ENCODE results near the gene SLC2A9.

The SLC2A9 gene

DNA sequence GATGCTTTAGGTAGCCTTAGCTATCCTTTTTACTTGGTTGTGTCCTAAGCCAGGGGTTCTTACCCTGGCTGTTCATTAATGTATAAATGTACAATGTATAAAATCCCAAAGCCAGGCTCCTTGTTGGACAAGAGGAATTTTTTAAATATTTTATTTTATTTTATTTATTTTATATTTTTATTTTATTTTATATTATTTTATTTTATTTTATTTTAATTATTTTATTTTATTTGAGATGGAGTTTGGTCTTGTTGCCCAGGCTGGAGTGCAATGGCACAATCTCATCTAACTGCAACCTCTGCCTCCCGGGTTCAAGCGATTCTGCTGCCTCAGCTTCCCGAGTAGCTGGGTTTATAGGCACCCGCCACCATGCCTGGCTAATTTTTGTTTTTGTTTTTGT, 8.1 kb upstream of the SLC2A9 start:
- no peak for DNase-seq (ENCODE audit: low read depth)
- TF ChIP-seq, protein P1, sequence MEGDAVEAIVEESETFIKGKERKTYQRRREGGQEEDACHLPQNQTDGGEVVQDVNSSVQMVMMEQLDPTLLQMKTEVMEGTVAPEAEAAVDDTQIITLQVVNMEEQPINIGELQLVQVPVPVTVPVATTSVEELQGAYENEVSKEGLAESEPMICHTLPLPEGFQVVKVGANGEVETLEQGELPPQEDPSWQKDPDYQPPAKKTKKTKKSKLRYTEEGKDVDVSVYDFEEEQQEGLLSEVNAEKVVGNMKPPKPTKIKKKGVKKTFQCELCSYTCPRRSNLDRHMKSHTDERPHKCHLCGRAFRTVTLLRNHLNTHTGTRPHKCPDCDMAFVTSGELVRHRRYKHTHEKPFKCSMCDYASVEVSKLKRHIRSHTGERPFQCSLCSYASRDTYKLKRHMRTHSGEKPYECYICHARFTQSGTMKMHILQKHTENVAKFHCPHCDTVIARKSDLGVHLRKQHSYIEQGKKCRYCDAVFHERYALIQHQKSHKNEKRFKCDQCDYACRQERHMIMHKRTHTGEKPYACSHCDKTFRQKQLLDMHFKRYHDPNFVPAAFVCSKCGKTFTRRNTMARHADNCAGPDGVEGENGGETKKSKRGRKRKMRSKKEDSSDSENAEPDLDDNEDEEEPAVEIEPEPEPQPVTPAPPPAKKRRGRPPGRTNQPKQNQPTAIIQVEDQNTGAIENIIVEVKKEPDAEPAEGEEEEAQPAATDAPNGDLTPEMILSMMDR (IDR thresholded peaks at IDR 0.05; ENCODE audit: control insufficient read depth, insufficient read depth, low read depth, low read length, missing control alignments): no peak
- no peak overlapping the region for H3K4me3 ChIP-seq (ENCODE audit: control insufficient read depth, low read depth, low read length)

DNA sequence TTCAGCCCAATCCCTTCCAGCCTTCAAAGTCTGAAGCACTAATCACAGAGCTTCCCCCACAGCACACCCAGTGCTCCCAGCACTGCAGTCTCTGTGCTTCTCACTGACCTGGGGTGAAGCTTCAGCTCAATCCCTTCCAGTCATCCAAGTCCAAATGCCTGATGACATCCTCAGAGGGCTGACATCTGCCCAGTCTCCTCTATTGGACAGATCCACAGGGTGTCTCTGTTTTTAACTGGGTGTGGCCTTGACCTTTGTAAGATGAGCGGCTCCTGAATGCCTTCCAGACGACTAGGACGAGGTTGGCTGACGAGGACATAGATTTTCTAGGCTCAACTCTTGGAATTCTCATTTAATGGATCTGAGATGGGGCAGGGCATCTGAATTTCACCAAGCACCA, 7.6 kb upstream of the SLC2A9 start:
- TF ChIP-seq, protein P1 (IDR thresholded peaks at IDR 0.05; ENCODE audit: control insufficient read depth, insufficient read depth, low read depth, low read length, missing control alignments): no peak
- DNase-seq (ENCODE audit: low read depth): no peak
- no peak overlapping the region for H3K4me3 ChIP-seq (ENCODE audit: control insufficient read depth, low read depth, low read length)

DNA sequence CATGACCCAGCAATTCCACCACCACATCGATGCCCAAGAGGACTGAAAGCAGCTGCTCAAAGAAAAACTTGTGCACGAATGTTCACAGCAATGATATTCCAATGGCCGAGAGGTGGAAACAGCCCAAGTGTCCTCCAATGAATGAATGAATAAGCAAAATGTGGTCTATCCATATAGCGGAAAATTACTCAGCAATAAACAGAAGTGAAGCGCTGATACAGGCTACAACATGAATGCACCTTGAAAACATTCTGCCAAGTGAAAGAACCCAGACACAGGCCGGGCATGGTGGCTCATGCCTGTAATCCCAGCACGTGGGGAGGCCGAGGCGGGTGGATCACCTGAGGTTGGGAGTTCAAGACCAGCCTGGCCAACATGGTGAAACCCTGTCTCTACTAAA, 5.2 kb upstream of the SLC2A9 start:
- no peak overlapping the region for H3K4me3 ChIP-seq (ENCODE audit: control insufficient read depth, low read depth, low read length)
- TF ChIP-seq, protein P1 (IDR thresholded peaks at IDR 0.05; ENCODE audit: control insufficient read depth, insufficient read depth, low read depth, low read length, missing control alignments): no peak
- DNase-seq (ENCODE audit: low read depth): no peak

DNA sequence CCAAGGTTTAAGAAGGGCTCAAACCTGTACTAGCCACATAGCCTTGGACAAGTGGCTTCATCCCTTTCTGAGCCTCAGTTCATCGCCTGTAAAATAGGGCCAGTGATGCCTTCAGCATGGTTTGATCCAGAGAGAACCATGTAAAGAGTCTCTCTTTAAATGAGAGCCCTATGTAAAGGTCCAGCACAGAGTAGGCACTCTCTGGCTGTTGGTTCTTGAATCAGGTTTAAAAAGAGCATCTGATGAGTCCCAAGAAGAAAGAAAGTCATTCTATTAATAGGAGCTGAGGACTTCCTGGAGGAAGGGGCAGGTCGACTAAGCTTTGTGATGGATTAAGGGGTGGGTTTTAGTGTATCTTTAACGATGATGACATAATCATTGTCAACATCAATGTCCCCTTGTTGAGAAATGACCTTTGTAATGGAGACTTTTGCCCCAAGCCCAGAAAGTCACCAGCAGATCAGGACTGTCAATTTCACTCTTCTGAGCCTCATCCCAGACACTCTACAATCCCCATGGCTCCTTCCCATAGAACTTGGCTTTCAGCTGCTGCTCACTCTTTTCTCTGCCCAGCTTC, 4.0 kb upstream of the SLC2A9 start:
- TF ChIP-seq, protein P1 (IDR thresholded peaks at IDR 0.05; ENCODE audit: control insufficient read depth, insufficient read depth, low read depth, low read length, missing control alignments): no peak
- no peak overlapping the region for H3K4me3 ChIP-seq (ENCODE audit: control insufficient read depth, low read depth, low read length)
- DNase-seq (ENCODE audit: low read depth): no peak

DNA sequence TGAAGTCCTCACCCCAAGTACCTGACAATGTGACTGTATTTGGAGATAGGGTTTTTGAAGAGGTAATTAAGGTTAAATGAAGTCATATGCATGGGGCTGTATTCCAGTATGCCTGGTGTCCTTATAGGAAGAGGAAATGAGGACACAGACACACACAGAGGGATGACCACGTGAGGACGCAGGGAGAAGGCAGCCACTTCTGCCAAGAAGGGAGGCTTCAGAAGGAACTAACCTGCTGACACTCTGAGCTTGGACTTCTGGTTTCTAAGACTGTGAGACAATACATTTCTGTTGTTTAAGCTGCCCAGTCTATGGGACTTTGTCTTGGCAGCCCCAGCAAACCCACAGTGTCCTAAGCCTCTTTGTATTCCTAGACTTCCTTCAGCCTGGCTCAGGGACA, 3.0 kb upstream of the SLC2A9 start:
- TF ChIP-seq, protein P1 (IDR thresholded peaks at IDR 0.05; ENCODE audit: control insufficient read depth, insufficient read depth, low read depth, low read length, missing control alignments): no peak
- no peak for DNase-seq (ENCODE audit: low read depth)
- no peak overlapping the region for H3K4me3 ChIP-seq (ENCODE audit: control insufficient read depth, low read depth, low read length)

DNA sequence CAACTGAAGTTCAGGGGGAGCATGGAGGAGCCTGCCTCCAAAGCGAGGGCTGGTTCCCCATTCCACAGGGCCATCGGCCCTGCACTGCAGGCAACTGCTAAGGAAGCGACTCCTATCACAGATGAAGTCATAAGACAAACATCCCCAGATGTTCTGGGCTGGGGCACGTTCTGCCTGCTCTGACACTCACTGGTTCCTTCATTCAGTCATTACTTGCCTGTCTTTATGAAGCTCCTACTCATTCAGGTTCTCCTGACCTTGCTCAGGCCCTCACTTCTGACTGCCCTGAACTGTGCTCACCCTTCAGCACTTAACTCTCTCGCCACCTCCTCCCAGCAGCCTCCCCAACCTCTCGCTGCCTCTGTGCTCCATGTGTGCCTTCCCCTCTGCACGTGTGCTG, 2.5 kb upstream of the SLC2A9 start:
- TF ChIP-seq, protein P1 (IDR thresholded peaks at IDR 0.05; ENCODE audit: control insufficient read depth, insufficient read depth, low read depth, low read length, missing control alignments): no peak
- no peak for DNase-seq (ENCODE audit: low read depth)
- no peak overlapping the region for H3K4me3 ChIP-seq (ENCODE audit: control insufficient read depth, low read depth, low read length)

DNA sequence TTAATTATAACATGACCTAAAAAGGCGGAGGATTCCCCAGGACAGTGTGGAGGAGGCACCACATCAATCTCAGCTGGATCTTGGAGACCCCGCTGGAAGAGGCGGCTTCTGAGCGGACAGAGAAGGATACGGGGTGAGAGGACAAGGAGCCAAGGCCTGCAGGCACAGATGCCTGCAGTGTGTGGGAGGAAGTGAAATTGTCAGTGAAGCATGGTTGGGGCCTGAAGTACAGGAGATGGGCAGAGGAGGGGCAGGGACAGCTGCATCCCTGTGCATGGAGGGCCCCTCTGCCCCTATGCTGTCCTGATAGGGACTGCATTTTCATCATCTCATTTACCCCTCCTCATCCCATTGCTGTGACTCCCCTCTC, 1.7 kb upstream of the SLC2A9 start:
- H3K4me3 ChIP-seq (ENCODE audit: control insufficient read depth, low read depth, low read length): no peak overlapping the region
- TF ChIP-seq, protein P1 (IDR thresholded peaks at IDR 0.05; ENCODE audit: control insufficient read depth, insufficient read depth, low read depth, low read length, missing control alignments): no peak
- no peak for DNase-seq (ENCODE audit: low read depth)

All from AG09309 (cell line).